Neural cell (in vitro differentiated cells): ENCODE results near the gene ABHD8. TPM values are rescaled to one million over a fixed set of nuclear protein-coding genes. Genes with fewer than 3 reads are reported as not detected.

ENCODE experiments used
- H2AFZ ChIP-seq: fragments of 200-600, 300-800 bp; sonication (generic), shearing (Covaris generic); 2 replicates; pipeline ENCODE4 v1.6.0; 2014; ENCODE audit warnings: low read depth, mild to moderate bottlenecking, antibody characterized with exemption, low read length, moderate library complexity
- H3F3A ChIP-seq: fragments of 200-600 bp; shearing (Covaris generic); 2 replicates; pipeline ENCODE4 v1.6.1; 2016; ENCODE audit warnings: mild to moderate bottlenecking, moderate library complexity, mixed read lengths, antibody characterized with exemption, low read length; ENCODE audit not compliant: insufficient read depth, poor library complexity, severe bottlenecking
- H3K27ac ChIP-seq: fragments of 200-600, 300-800 bp; sonication (generic), shearing (Covaris generic); 2 replicates; pipeline ENCODE4 v1.5.1; 2014; ENCODE audit warnings: mild to moderate bottlenecking, low read length, moderate library complexity
- H3K27me3 ChIP-seq: fragments of 300-800, 200-600 bp; sonication (generic), shearing (Covaris generic); 2 replicates; pipeline ENCODE4 v1.6.0; 2014; ENCODE audit warnings: mild to moderate bottlenecking, low read depth, low read length, moderate library complexity; ENCODE audit not compliant: insufficient read depth
- H3K36me3 ChIP-seq: fragments of 300-800, 200-600 bp; sonication (generic), shearing (Covaris generic); 2 replicates; pipeline ENCODE4 v1.5.1; 2014; ENCODE audit warnings: mild to moderate bottlenecking, antibody characterized with exemption, low read length, moderate library complexity; ENCODE audit not compliant: insufficient read depth
- H3K4me2 ChIP-seq: fragments of 300-800, 200-600 bp; sonication (generic), shearing (Covaris generic); 2 replicates; pipeline ENCODE4 v1.6.0; 2014; ENCODE audit warnings: mild to moderate bottlenecking, low read length
- H3K4me3 ChIP-seq: fragments of 300-800, 200-600 bp; sonication (generic), shearing (Covaris generic); 2 replicates; pipeline ENCODE4 v1.5.1; 2014; ENCODE audit warnings: mild to moderate bottlenecking, low read length, moderate library complexity
- H3K79me2 ChIP-seq: fragments of 200-600 bp; shearing (Covaris generic); replicated peaks from 2 replicates; pipeline ENCODE4 v1.6.0; 2014; ENCODE audit warnings: mild to moderate bottlenecking, low read length, moderate library complexity; ENCODE audit not compliant: insufficient read depth
- H3K9ac ChIP-seq: fragments of 300-800, 200-600 bp; sonication (generic), shearing (Covaris generic); 2 replicates; pipeline ENCODE4 v1.6.1; 2016; ENCODE audit warnings: mild to moderate bottlenecking, low read length, mixed read lengths
- H3K9me2 ChIP-seq: fragments of 200-600 bp; shearing (Covaris generic); 2 replicates; pipeline ENCODE4 v1.6.1; 2016; ENCODE audit warnings: mild to moderate bottlenecking, low read length, mixed read lengths; ENCODE audit not compliant: insufficient read depth
- H3K9me3 ChIP-seq: fragments of 200-600, 300-800 bp; sonication (generic), shearing (Covaris generic); 2 replicates; pipeline ENCODE4 v1.6.1; 2016; ENCODE audit warnings: mild to moderate bottlenecking, mixed run types, low read length, moderate library complexity, mixed read lengths
- H4K20me1 ChIP-seq: fragments of 200-600 bp; shearing (Covaris generic); 2 replicates; pipeline ENCODE4 v1.6.1; 2016; ENCODE audit warnings: mild to moderate bottlenecking, mixed run types; ENCODE audit not compliant: insufficient read depth
- EP300 ChIP-seq: fragments of 450-650 bp; conservative IDR thresholded peaks from 2 replicates; pipeline ENCODE4 v1.6.1; 2014; ENCODE audit warnings: antibody characterized with exemption, mild to moderate bottlenecking, moderate library complexity; ENCODE audit not compliant: poor library complexity, severe bottlenecking
- EZH2 ChIP-seq: fragments of 200-600, 300-800 bp; shearing (Covaris generic), sonication (generic); IDR thresholded peaks from 2 replicates; pipeline ENCODE4 v1.6.1; 2014; ENCODE audit warnings: antibody characterized with exemption, low read length, borderline replicate concordance, mild to moderate bottlenecking; ENCODE audit not compliant: insufficient read depth, poor library complexity, severe bottlenecking
- MXI1 ChIP-seq: fragments of 450-650 bp; conservative IDR thresholded peaks from 2 replicates; pipeline ENCODE4 v1.6.1; 2014; ENCODE audit warnings: antibody characterized with exemption, mild to moderate bottlenecking; ENCODE audit not compliant: poor library complexity, severe bottlenecking
- POLR2AphosphoS5 ChIP-seq: IDR thresholded peaks from 2 replicates; pipeline ENCODE4 v1.6.1; 2012
- RAD21 ChIP-seq: fragments of 450-650 bp; conservative IDR thresholded peaks from 2 replicates; pipeline ENCODE4 v1.6.1; 2014; ENCODE audit warnings: antibody characterized with exemption, mild to moderate bottlenecking, moderate library complexity
- SMC3 ChIP-seq: fragments of 450-650 bp; conservative IDR thresholded peaks from 2 replicates; pipeline ENCODE4 v1.6.1; 2014; ENCODE audit warnings: antibody characterized with exemption, mild to moderate bottlenecking, moderate library complexity; ENCODE audit not compliant: poor library complexity
- TAF1 ChIP-seq: IDR thresholded peaks from 2 replicates; pipeline ENCODE4 v1.6.1; 2012; ENCODE audit warnings: low read depth
- polyA plus RNA-seq: library from polyadenylated mRNA; depleted of rRNA; stranded (reverse); fragments of >200 nt; gene quantifications from 2 replicates; pipeline ENCODE4 v1.2.3, GENCODE V29; 2014
- TF ChIP-seq, protein P1 (sequence below): IDR thresholded peaks from 2 replicates; pipeline ENCODE4 v1.6.1; 2012; ENCODE audit warnings: borderline replicate concordance
- TF ChIP-seq, protein P2 (sequence below): fragments of 450-650 bp; IDR thresholded peaks from 2 replicates; pipeline ENCODE4 v1.5.1; 2014; ENCODE audit warnings: antibody characterized with exemption, mild to moderate bottlenecking, moderate library complexity; ENCODE audit not compliant: poor library complexity, severe bottlenecking

ABHD8 gene
- polyA plus RNA-seq, 1 donor from 2014 or later, result 28.1 TPM

DNA sequence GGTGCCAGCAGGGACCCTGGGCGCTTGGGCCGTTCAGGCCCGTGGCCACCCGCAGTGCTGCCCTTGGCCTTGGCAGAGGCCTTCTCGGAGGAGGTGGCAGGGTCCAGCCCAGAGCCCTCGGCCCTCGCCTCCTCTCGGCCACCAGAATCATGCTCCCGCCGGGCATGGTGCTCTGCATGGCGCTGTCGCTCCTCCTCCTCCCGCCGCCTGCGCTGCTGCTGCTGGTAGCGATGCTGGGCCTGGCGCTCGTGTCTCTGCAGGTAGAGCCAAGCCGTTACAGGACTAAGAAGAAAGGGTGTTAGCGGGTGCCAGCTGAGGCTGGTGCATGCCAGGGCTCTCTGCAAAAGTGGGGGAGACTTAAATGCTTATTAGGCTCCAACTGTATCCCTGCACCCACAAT lies 21.9 kb upstream of the ABHD8 start:
- TF ChIP-seq MXI1, result no peak
- TF ChIP-seq, protein P1, sequence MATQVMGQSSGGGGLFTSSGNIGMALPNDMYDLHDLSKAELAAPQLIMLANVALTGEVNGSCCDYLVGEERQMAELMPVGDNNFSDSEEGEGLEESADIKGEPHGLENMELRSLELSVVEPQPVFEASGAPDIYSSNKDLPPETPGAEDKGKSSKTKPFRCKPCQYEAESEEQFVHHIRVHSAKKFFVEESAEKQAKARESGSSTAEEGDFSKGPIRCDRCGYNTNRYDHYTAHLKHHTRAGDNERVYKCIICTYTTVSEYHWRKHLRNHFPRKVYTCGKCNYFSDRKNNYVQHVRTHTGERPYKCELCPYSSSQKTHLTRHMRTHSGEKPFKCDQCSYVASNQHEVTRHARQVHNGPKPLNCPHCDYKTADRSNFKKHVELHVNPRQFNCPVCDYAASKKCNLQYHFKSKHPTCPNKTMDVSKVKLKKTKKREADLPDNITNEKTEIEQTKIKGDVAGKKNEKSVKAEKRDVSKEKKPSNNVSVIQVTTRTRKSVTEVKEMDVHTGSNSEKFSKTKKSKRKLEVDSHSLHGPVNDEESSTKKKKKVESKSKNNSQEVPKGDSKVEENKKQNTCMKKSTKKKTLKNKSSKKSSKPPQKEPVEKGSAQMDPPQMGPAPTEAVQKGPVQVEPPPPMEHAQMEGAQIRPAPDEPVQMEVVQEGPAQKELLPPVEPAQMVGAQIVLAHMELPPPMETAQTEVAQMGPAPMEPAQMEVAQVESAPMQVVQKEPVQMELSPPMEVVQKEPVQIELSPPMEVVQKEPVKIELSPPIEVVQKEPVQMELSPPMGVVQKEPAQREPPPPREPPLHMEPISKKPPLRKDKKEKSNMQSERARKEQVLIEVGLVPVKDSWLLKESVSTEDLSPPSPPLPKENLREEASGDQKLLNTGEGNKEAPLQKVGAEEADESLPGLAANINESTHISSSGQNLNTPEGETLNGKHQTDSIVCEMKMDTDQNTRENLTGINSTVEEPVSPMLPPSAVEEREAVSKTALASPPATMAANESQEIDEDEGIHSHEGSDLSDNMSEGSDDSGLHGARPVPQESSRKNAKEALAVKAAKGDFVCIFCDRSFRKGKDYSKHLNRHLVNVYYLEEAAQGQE, result no peak
- TF ChIP-seq POLR2AphosphoS5, result no peak
- no peak for TF ChIP-seq SMC3
- TF ChIP-seq EP300, result no peak
- no peak for TF ChIP-seq EZH2
- TF ChIP-seq TAF1, result no peak
- TF ChIP-seq, protein P2, sequence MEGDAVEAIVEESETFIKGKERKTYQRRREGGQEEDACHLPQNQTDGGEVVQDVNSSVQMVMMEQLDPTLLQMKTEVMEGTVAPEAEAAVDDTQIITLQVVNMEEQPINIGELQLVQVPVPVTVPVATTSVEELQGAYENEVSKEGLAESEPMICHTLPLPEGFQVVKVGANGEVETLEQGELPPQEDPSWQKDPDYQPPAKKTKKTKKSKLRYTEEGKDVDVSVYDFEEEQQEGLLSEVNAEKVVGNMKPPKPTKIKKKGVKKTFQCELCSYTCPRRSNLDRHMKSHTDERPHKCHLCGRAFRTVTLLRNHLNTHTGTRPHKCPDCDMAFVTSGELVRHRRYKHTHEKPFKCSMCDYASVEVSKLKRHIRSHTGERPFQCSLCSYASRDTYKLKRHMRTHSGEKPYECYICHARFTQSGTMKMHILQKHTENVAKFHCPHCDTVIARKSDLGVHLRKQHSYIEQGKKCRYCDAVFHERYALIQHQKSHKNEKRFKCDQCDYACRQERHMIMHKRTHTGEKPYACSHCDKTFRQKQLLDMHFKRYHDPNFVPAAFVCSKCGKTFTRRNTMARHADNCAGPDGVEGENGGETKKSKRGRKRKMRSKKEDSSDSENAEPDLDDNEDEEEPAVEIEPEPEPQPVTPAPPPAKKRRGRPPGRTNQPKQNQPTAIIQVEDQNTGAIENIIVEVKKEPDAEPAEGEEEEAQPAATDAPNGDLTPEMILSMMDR, result no peak
- no peak for TF ChIP-seq RAD21
- Histone ChIP-seq H2AFZ (no peak overlapping the region), H3K9ac (no peak overlapping the region), H3K27me3 (no peaks in the 10 kb centered on the region), H3K4me3 (no peak overlapping the region), H4K20me1 (no peaks in the 10 kb centered on the region), H3K36me3 (no peaks in the 10 kb centered on the region), H3K9me2 (no peaks in the 10 kb centered on the region), H3F3A (no peaks in the 10 kb centered on the region), H3K4me2 (no peak overlapping the region), H3K79me2 (no peaks in the 10 kb centered on the region), H3K9me3 (no peaks in the 10 kb centered on the region), H3K27ac (no peak overlapping the region)

DNA sequence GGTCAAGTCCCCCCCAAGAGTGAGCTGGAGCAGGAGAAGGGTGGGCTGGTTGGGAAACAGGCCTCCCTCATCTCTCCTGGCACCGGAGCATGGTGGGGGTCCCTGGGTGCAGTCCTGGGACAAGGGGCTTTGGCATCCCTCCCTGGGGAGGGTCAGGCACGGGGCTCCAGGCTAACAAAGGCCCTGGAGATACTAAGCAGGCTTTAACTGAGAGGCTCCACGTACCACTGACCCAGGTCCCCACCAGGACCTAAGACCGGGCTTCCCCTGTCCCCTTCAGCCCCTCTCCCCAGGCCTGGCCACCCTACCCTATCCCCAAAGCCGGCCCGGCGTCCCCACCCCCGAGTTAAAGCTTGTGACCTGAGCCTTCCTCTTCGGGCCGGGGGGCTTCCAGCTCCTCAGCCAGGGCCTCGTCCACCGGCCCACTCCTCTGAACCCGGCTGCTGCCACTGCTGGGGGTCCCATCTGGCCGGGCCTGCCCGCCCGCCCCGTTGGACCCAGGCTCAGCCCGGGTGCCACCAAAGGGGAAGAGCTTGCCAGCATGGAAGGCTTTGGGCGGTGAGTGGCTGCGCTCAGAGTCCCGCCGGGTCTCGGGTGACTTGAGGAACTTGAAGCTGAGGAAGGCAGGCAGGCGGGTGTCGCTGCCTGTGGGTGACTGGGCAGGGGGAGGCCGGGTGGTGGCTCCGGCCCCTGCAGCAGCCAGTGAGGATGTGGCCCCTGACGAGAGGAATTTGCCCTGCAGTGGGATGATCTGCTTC lies 21.3 kb upstream of the ABHD8 start:
- H3K9me2 ChIP-seq, result no peaks in the 10 kb centered on the region
- H2AFZ ChIP-seq, result no peak overlapping the region
- no peaks in the 10 kb centered on the region for H3K36me3 ChIP-seq
- H3K27me3 ChIP-seq, result no peaks in the 10 kb centered on the region
- H4K20me1 ChIP-seq, result no peaks in the 10 kb centered on the region
- no peaks in the 10 kb centered on the region for H3K79me2 ChIP-seq
- no peaks in the 10 kb centered on the region for H3F3A ChIP-seq
- H3K4me2 ChIP-seq, result no peak overlapping the region
- TF ChIP-seq EP300 (no peak), TAF1 (no peak), RAD21 (no peak), EZH2 (no peak), MXI1 (no peak), SMC3 (no peak), POLR2AphosphoS5 (no peak)
- TF ChIP-seq, protein P2, result no peak
- TF ChIP-seq, protein P1, result no peak
- H3K9me3 ChIP-seq, result no peaks in the 10 kb centered on the region
- no peak overlapping the region for H3K4me3 ChIP-seq
- H3K27ac ChIP-seq, result no peak overlapping the region
- H3K9ac ChIP-seq, result no peak overlapping the region
